Testis (tissue), 2 donors: ENCODE data around the gene IQCF2.
"Not testable (repeated sequence)": the region's sequence is repeated elsewhere in the genome, so short reads cannot be mapped to it uniquely, and the experiment has no call there.

Experiments used
- CTCF ChIP-seq, 3 experiments: fragments of 450-650 bp in 2 of 3; fragments of 200-600 bp in 1 of 3; sonication (generic) in 1 of 3; IDR thresholded peaks; one replicate each; pipeline ENCODE4 v1.5.1; 2016 to 2019; ENCODE audit warnings: antibody characterized with exemption in 3 of 3, mild to moderate bottlenecking in 2 of 3, moderate library complexity in 1 of 3
- POLR2A ChIP-seq: fragments of 450-650 bp; IDR thresholded peaks from one replicate; pipeline ENCODE4 v1.6.1; 2017; ENCODE audit warnings: antibody characterized with exemption, mild to moderate bottlenecking, moderate library complexity

- TF ChIP-seq POLR2A; CTCF (IDR thresholded peaks at IDR 0.05): not testable (repeated sequence)
Measured at GRCh38 chr3:51868896-51869295, 7.5 kb downstream of the IQCF2 start.
